GM18907 (cell line): Measurements from ENCODE around the gene ZDHHC7.

Source experiments
- ATAC-seq: cut with Tn5 transposase; IDR thresholded peaks from one replicate; pipeline ENCODE4 v1.9.1; 2021; ENCODE audit warnings: mild to moderate bottlenecking, moderate library complexity; ENCODE audit not compliant: unreplicated experiment

The ZDHHC7 gene

DNA sequence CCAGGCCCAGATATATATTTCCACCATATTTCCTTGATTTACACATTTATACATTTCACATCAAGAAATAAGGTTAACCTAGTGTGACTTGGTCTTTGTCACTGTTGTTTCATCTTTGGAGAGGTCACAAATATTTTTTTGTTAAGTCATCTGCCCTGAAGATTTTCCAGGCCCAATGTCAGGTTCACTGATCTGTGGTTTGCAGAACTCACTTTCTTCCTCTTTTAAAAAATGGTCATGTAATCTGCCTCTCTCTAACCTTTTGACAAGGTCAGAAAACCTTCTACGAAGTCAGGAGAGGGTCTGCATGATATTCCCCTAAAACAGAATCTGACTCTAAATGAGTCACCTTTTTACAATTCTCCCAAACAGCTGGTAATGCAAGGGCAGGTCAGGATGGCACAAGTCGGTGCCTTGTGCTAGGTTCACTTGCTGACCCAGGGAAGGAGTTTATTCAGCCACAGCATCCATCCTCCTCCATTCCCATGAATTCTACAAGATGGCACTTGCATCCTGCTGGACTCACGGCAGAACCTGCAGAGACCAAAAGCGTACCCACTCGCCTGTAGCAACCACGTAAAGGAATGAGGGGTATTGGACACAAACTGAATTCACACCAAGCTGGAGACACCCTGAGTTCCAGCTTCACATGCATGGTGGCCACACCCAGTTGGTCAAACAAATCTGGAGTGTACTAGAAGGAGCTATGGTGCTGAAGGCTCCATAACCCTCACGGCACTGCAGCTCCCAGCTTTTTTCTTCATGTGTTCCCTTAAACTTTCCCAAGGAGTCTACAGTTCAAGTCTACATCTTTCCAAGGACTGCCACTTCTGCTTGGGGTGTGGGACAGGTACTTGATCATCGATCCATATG lies 14.7 kb upstream of the ZDHHC7 start:
- no peak for ATAC-seq

DNA sequence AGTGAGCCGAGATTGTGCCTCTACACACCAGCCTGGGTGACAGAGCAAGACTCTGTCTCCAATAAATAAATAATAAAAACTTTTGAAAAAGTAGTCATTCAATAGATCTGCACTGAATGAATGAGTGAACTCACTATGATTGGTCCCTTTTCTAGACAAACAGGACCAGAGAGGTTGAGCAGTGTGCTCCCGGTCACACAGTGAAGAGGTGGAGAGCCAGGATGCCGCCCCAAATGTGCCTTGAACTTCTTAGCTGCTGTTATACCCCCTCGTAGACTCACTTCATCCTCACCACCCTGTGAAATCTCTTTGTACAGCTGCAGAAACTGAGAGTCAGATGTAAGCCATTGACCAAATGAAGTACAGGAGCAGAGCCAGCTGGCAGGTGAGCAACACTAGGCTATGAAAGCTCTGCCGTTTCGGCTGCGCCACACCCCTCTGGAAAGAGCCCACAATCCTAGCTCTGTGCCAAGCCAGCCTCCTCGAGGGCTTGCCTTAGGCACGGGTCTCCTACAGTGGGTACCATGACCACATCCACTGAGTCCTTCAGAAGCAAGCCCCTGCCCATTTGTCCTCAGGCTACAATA lies 8.4 kb upstream of the ZDHHC7 start:
- ATAC-seq = no peak

DNA sequence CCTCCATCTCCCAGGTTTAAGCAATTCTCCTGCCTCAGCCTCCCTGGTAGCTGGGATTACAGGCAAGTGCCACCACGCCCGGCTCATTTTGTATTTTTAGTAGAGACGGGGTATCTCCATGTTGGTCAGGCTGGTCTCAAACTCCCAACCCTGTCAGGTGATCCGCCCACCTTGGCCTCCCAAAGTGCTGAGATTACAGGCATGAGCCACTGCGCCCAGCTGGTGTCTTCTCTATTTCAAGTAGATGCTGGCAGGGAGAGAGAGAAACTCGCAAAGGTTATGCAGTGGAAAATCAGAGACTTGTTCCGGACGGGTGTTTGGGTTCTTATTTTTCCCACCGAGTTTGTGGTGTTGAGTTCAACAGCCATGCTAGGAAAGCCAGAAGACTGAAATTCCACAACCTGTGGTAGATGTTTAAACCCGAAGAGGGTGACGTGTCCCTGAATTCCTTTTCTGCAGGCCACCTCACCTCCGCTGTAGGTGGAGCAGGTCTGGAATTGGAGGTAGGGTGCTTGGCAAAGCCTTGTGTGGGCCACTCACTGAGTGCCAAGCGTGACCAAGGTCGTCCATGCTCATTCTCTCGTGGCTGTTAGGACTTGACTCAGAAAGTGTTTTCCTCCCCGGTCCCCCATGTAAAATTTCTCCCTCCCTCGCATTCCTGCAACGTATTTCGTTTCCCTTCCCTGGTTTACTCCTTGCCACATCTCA lies 7.3 kb upstream of the ZDHHC7 start:
- no peak for ATAC-seq

DNA sequence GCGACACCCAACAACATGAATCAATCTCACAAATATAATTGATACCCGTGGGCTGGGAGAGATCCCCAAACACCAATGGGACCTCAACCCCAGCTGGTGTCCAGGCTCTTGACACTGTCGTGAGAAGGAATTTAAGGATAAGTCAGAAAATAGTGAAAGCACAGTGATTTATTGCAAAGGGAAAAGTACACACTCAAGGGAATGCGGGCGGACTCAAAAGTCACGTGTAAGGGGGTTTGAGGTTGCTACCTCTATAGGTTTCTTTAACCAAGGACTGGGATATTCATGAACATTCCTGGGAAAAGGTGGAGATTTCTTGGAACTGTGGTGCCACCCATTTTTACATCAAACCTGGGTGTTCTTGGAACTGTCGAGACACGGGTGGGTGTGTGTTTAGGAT lies 6.3 kb upstream of the ZDHHC7 start:
- ATAC-seq = no peak

DNA sequence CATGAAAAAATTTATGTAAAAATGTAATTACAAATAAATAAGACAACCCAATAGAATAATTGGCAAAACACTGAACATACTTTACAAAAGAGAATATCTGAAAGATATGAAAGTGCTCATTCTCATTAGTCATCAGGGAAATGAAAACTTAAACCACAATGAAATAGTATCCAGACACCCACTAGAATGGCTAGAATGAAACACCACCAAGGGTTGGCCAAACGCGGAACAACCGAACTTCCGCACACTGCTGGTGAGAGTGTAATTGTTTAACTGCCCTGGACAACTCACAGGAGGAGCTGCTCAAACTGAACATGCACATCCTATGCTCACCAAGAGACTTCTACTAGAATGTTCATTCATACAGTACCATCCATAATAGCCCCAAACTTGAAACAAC lies 5.8 kb upstream of the ZDHHC7 start:
- ATAC-seq = no peak

GRCh38 chr16:85015481-85016187 lies 4.3 kb upstream of the ZDHHC7 start:
- ATAC-seq = no peak

DNA sequence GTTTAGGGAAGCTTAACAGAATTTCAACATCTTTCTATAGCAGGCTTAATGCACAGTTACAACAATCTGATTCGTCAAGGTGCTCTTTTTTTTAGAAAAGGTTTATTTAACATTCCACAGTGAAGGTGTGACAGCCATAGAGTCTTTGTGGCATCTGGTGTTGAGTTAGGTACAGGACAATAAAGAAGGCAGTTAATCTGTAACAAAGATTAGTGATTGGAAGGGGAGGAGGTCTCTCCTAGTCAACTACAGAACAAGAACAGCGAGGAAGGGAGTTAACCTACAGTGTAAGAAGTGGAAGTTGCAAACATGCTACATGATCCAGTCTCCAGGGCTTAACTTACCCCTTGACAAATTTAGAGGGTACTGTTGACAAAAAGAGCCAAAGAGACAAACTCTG lies 3.0 kb upstream of the ZDHHC7 start:
- ATAC-seq = no peak

DNA sequence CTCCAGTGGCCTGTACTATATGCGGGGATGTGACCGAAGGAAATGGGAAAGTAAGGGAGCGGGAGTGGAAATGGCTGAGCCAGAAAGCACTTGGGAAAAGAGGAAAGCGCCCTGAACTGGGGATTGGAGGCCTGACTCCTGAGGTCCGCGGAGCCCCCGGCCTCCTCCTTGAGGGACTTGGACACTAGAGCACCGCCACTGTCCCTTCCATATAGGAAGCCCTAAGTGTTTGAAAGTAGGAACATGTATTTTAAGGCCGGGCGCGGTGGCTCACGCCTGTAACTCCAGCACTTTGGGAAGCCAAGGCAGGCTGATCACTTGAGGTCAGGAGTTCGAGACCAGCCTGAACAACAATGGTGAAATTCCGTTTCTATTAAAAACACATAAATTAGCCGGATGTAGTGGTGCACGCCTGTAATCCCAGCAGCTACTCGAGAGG lies 530 bp upstream of the ZDHHC7 start:
- ATAC-seq = no peak

- no peak for ATAC-seq
Measured at GRCh38 chr16:85010446-85010930, 847 bp downstream of the ZDHHC7 start.

GRCh38 chr16:85008271-85008670 lies 3.1 kb downstream of the ZDHHC7 start:
- no peak for ATAC-seq

DNA sequence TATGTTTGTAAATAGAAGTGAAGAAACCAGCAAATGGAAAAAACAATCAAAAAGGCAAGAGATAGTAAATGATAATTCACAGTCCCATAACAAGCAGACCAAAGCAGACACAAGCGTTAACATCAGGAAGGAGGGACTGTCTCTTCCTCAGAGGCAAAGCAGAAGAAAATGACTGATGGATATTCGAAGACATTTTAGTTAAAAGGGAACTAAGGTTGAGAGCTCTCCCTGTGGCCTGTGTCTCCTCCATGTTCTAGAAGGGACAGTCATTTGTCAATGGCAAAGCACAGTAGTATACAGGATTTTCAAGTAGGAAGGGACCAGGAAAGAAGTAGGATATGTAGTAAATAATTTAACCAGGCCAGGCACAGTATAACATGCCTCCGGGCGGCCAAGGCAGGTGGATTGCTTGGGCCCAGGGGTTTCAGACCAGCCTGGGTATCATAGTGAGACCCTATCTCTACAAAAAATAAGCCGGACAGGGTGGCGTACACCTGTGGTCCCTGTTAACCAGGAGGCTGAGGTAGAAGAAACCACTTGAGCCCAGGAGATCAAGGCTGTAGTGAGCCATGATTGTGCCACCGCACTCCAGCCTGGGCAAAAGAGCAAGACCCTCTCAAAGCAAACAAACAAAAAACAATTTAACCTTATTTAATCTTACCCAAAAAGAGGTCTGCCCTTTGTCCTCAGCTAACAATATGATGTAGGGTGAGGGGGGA lies 3.7 kb downstream of the ZDHHC7 start:
- ATAC-seq = no peak

- ATAC-seq = no peak
Measured at GRCh38 chr16:85006639-85007038, 4.7 kb downstream of the ZDHHC7 start.

DNA sequence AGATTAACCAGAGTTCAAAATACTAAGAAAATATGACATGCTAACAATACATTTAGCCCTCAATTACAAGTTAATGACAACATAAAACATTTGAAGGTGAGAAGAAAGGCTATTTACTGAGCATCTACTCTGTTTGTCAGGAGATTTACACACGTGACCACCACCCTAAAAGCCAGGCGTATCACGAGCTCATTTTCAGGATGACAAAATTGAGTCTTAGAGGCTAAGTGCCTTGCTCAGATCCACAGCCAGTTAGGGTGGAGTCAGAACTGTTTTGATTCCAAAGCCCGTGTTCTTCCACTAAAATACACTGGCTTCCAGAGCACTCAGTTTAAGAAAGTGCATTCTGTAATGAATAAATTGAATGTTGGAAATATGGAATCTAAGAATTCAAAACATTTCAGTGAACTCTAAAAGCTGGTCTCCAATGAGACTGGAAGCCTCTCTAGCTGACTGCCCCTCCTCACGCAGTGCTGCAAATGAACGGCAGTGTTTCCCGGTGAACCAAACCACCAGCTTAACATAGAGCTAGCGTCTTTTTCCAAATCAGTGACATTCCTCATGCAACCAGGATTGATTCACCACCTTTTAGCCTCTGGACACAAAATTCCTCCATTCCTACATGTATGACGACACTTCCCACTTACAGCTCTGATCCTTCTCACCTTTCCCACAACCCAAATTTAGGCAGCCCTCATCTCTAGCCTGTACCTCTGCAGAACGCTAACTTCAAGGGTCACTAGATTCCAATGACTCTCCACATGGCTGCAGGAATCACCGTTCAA lies 5.9 kb downstream of the ZDHHC7 start:
- no peak for ATAC-seq

- ATAC-seq = no peak
Measured at GRCh38 chr16:85004587-85005205, 6.6 kb downstream of the ZDHHC7 start.

- ATAC-seq = no peak
Measured at GRCh38 chr16:85003725-85004586, 7.4 kb downstream of the ZDHHC7 start.

DNA sequence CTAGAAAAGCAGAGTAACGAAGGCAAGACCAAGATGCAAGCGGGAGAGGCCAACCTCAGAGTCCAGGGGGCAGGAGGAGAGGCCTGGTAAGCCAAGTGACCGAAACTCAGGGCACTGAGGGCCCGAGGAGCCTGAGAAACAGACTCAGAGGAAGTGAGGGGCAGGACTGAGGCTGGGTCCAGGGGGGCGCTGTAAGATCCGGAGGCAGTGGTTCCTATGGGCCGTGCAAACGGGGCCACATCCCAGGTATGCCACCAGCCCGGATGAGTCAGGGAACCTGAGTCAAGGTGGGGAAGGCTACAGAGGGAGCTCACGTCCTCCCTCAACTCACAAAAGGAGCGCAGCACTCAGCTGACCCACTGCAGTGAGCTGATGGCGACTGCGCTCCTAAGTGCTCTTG lies 8.3 kb downstream of the ZDHHC7 start:
- no peak for ATAC-seq

- ATAC-seq = no peak
Measured at GRCh38 chr16:85002608-85003007, 8.7 kb downstream of the ZDHHC7 start.

- ATAC-seq = no peak
Measured at GRCh38 chr16:85002099-85002541, 9.2 kb downstream of the ZDHHC7 start.
